Activated CD8-positive, alpha-beta memory T cell treated with anti-CD3 and anti-CD28 coated beads, Interleukin-2, amount 50 U/mL, for 4 hours (primary cell): ENCODE measurements around the gene PHACTR1.

Source experiments
- DNase-seq: peaks from one replicate; pipeline ENCODE4 v3.0.0-alpha.2; 2020

PHACTR1 gene

DNA sequence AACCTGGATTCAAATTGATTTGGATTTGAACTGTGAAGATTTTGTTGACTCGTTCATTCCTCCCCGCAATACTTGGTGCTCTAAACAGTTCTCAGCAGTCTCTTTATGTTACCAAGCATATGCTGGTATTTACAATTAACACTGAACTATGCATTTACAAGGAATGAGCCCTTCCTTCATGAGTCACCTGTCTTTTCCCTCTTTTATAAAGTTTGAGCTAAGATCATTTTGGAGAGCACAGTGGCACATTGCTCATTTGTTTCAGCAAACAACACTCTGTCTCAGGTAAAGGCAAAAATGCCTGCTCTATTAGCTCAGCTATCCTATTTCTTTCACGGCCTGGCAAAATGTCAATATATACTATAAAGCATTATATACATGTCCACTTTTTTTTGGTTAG lies 285.4 kb downstream of the PHACTR1 start:
- no peak for DNase-seq

DNA sequence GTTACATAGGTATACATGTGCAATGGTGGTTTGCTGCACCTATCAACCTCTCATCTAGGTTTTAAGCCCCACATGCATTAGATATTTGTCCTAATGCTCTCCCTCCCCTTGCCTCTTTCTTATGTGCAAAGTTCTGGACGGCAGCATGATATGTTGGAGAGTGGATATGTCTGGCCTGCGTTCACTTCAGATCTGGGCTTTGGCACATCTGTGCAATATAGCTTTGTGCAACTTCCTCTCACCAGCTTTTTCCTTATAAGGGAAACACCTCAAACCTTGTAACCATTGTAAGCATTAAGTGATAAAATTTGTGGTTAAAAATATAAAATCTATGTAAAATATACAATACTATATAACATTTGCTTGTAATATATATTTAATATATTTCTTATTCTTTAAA lies 288.0 kb downstream of the PHACTR1 start:
- no peak for DNase-seq

DNA sequence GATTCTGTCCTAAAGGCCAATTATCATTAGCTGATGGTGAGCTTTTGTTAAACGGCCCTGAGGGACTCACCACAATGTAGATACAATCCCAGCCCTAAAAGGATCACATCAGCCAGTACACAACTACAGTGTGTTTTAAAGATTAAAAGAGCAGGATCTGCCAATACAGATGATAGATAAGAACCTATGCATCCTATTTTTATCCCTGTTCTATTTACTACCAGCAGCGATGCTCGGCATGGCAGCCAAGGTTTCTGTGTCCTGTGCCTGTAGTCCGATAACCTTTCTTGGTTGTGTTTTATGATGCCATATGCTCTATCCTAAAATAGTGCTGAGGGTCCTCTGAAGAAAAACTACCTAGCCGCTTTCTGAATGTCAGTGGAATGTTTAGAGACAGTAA lies 289.4 kb downstream of the PHACTR1 start:
- no peak for DNase-seq

DNA sequence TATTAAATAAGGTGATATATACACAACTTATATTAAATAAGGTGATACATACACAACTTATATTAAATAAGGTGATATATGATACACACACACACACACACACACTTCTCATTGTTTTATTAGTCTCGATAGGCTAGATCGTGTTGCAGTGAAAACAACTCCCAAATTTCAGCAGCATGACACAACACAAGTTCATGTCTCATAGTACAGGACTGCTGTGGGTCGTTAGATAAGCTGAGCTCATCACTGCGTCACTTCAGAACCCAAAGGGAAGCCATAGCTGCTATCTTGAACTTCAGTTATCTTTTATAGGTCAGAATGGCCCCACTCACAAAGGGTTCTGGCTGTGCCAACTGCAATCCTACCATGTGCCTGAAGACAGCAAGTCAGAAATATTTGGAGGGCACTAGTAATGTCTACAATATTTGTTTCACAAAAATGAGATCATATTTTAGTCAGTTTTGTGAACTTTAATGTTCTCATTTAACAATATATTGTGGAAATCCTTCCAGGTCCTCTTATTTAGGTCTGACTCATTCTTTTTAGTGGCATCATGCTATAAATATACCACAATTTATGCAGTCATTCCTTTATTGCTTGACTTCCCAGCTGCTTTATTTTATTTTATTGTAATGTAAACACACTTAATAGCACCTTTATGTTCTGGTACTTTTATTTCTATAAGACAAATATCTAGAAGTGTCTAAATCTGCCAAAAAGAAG lies 290.2 kb downstream of the PHACTR1 start:
- DNase-seq: no peak

DNA sequence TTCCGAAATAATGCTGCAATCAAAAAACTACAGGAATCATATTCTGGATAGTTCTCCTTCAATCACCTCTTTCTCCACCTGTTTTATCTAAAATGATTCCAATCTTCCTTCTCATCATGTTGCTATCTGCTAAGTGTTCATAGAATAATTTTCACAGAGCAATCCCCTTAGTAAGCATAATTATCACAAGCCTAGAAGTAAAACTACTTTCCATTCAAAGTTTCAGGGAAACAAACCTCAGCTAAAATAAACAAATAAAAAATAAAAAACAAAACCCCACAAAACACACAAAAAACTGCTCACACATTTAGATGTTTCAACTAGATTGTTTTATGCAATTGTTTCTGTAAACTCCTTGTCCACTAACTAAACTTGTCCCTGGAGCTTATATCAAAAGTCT lies 291.2 kb downstream of the PHACTR1 start:
- no peak for DNase-seq

DNA sequence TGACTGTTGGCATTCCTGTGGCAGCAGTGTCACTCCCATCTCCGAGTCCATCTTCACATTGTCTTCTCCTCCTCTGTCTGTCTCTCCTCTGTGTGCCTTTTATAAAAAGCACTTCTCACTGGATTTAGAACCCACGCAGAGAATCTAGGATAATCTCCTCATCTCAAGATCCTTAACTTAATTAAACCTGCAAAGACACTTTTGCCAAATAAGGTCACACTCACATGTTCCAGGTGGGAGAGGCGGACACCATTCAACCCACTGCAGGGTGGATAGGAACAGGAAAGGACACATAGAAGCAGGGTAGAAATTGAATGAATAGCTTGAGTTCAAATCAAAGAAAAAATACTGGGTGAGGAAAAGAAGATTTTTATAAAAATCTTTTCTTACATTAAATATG lies 292.5 kb downstream of the PHACTR1 start:
- no peak for DNase-seq

DNA sequence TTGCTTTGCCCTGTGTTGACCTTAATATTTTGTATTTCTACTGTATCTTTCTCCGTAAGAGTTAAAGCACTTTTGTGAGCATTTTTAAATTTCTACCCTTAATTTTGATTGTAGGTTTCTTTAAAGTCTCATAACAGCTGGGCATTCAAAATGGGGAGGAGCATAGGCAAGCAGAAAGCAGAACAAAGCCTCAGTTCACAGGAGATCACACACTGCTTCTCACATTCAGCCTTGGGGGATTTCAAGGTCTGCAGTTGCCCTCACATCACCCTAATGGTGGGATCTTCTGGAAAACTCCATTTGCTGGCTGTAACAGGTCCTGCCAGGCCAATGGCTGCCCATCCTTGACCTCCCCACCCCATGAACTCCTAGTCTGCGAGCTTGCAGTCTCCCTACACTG lies 292.9 kb downstream of the PHACTR1 start:
- no peak for DNase-seq

DNA sequence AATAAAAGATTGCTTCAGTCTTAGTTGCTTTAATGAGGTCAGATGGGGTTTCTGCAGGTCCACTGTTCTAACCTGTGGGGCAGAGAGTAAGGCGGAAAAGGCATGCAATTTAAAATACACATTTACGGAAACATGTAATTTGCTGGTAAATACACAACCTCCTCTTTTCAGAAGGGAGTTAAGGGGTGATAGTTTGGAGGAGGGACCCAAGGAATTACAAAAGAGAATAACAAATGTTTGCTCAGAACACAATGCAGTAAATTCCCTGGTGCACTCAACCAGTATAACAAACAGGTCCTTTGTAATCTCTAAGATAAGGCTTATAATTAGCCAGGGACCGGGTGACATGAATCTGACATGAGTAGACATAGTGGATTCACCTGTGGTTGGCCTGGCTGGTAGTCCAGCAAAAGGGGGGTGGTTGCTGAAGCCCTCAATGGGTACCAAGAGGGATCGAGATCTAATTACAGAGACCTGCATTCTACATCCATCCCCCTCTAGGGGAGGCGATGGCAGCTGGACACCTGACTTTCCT lies 295.1 kb downstream of the PHACTR1 start:
- DNase-seq: no peak

DNA sequence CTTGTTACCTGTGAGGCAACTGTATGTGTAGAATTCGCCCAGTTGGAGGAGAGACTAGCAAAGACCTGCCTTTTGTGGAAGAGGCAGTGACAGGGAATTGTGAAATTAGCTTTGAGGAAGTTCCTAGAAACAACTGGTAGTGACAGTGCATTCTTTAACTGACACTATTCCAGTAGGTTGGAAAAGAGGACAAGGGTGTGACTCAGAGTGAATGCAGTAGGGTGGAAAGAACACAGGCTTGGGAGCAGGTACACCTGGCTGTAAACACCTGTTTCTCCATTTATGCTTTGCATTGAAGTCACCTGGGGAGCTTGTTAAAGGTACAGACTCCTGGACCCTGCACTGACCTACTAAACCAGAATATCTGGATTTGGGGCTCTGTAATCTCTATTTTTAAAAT lies 295.7 kb downstream of the PHACTR1 start:
- DNase-seq: no peak

DNA sequence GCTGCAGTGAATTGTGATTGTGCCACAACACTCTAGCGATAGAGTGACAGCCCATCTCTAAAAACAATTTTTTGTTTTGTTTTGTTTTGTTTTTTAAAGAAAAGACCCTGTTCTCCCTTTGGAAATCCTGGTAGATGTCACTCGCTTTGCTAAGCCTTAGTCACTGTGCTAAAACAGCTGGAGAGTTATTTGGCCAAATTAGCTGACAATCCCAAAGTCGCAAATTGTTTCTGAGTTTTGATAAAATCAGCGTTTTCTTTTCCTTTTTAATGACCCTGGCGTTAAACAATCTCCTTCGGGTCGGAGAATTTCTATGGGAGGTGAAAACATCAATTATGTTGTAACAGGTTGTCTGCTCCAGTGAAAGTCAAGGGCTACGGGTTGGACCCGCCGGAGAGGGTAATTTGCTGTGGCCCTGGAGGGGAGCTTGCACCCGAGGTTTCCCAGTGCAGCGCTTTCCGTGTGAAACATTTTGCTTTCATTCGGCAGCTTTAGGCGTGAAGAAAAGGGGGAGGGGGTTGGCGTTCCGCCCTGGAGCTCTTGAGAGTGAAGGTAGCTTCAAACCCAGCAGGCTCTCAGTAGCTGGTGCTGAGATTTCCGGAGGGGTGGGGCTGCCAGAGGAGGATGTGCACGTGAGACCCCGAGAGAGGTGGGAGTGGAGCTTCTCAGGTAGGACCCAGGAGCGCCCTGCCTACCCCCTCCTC lies 296.6 kb downstream of the PHACTR1 start:
- DNase-seq: no peak

DNA sequence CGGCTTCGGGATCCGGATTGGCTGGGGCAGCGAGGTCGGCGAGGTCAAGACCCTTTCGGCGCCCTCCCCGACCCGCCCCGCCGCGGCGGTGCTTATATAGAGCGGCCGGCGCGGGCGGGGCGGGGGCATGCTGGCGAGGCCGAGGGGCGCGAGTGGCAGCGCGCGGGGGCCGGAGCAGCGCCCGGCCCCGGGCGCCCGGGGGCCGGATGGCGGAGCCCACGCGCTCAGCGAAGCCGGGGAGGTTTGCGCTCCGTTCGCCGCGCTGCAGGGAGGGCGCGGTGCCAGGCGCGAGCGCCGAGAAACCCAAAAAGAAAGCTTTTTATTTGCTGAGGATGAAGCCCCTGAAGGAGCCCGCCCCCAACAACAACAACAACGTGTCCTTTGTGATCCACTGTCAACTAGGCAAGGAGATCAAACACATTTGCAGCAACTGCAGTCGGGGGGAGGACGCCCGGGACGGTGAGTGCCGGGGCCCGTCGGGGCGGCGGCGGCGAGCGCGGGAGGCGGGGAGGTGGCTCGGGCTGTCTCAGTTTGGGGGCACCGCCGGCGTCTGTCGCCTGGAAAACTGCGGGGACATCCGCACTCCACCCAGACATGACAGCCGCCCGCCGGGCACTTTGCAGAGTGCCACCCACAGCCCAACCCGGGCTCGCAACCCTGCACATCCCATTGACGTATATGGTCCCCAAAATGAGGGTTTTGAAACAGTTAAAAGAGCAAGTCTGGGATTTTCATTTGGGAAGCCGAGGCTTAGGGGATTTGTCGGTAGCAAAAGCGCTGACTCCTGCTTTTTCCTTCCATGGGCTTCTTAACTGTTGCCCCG lies 297.3 kb downstream of the PHACTR1 start:
- no peak for DNase-seq

DNA sequence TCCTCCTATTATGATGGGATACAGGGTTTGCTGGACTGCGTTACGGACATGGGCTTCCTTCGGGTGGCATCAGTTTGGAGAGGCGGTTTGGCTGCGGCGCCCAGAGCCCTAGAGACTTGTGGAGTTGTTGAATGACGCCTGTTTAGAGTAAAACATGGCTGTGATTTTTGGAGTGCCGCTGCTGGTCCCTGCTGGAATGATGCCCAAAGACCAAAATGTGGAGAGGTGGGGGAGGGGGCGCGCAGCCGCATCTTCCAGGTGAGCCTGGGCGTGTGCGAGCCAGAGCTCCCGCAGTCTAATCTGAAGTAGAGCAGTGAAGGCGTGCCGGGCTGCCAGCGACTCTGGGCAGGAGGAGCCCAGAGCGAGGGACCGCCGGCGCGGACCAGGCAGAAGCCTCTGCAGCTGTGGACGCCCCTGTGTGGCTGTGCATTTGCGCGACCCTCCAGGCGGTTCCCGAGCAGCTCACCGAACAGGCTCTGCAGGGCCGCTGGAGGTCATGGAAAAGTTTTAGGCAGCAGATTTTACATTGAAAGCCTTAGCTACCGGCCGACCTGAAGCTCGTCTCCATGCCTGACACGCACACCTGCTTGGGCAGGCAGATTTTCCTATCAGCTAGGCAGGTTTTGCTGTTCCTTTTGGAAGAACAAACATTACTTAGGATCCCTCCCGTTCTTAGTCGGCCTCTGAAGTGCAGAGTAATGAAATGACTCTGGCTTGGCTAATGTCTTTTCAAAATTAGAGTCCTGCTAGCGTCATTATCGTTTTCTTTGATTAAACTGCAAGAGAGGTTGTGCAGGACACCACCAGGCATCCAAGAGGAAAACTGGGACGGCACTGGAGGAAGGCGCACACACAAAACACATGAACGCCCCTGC lies 298.2 kb downstream of the PHACTR1 start:
- no peak for DNase-seq

DNA sequence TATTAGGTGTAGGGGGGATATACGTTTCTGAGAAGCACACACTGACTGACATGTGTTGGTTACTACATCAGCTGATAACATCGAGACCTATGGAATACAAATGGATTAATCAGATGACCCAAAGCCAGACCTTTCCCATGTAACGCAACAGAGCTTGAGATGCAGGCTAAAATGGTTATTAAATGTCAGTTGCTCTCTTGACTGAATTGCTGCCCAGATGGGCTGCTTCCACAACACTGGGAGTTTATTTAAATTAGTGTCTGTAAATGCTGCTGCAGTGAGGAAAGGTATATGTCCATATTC lies 298.8 kb downstream of the PHACTR1 start:
- no peak for DNase-seq

DNA sequence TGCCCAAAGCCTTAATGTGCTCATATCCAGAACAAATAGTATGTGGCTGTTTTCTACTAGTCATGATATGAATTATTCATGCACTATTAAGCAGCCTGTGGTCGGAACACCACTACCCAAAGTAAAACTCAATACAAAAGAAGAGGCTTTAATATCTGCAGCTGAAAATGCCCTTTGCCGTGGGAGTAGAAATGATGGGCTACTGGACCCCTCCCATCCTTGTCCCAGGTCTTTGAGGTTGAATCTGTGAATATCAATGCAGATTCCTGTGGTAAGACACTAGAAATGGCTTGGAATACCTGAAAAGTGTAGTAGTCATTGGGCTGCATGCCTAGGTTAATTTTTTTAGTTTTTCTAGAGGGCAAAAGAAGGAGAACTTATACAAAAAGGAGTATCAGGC lies 308.0 kb downstream of the PHACTR1 start:
- no peak for DNase-seq

DNA sequence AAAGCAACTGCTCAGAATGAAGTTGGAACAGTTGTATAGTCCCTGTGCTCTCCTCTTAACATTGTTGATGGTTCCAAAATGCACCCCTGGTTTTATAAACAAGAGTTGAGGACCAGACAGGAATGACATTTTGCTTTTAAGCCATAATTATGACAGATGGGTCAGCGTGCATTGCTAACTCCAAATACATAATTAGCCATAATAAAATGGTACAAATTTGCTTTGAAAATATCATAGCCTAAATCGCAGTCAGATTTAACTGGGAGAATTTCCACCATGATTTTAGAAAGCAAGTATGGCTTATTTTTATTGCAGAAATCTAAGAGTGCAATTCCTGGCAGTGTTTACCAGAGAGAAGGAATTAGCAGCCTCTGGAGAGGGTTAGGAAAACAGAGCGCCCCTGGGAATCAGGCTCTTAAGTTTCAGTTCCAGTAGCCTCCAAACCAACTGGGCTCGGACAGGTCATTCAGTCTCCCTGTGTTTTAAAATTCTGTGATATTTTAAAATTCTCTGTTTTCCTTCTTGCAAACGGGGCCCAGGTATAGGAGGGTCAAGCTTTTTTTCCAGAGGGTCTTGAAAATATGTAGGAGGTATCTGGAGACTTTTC lies 309.4 kb downstream of the PHACTR1 start:
- no peak for DNase-seq

DNA sequence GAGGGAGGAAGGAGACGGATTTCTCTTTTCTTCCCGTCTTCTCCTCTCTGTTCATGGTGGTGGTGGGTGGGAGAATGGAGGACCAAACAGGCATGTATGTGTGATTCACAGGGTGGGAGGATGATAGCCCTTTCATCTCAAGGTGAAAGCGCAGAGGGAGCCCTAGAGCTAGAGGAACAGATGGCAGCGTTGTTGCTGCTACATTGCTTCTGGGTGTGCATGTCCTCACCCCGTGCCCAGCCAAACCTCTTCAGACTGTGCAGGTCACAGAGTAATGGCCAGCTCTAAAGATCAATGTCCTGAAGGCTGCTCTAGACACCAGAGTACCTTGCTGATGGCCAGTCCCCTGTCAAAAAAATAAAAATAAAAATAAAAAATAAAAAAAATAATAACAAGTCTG lies 310.0 kb downstream of the PHACTR1 start:
- DNase-seq: no peak

DNA sequence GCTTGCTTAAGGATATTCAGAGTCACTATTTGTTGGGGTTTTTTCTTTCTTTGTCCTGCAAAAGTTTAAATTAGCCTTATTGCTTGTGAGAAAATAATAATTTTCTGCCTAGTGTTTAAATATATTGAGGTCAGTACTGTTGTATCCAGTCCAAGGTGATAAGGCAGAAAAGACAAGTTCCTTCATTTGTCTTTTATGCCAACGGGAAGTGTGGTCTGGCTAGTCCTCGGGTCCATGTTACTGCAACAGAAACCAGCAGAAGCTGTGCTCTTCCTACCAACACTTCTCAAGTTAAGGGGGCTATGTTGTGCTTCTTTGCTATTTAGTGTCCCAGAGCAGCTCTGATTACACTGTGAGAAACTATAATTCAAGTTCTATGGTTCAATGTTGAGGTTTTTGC lies 310.6 kb downstream of the PHACTR1 start:
- DNase-seq: no peak

DNA sequence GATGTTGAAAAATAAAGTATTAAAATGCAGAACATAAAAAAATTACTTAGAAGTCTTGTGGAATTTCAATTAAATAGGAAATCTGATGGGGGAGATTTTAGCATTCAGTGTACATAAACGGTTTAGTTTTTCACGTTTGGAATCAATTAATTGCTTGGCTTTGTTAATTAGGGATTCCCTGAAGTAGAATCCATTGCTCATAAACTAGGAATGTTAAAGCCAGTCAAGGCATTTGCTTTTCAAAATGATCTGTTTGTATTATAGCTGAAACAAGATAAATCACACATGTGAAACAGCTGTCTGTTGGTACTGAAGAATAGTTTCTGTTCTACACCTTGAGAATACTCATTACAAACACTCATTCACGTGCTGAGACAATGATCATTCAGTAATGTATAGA lies 313.8 kb downstream of the PHACTR1 start:
- DNase-seq: no peak

DNA sequence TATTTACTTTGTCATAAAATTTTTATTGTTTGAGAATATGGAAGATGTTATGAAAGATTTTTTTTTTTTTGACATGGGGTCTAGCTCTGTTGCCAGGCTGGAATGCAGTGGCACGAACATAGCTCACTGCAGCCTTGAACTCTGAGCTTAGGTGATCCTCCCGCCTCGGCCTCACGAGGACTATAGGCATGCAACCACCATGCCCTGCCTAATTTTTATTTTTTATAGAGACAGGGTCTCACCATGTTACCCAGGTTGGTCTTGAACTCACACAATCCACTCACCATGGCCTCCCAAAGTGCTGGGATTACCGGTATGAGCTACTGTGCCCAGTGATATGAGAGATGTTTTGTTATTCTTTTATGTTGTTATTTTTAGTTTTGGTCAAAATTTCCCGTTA lies 316.0 kb downstream of the PHACTR1 start:
- no peak for DNase-seq

DNA sequence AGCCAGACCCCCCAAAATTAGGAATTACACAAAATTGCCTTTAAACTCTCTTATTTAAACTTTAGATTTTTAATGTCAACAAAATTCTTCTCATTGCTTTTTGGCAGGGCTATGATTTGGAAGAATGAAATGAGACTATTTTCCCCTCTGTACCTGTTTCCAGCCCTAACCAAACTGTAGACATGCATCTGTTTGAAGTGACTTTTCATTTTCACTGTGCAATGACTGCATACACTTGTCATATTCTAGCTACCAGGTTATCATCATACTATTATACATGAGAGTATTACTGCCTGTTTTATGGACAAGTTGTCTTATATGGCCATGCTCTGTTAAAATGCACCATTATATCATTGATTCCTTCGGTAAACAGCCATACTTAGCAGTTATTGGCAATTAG lies 316.6 kb downstream of the PHACTR1 start:
- no peak for DNase-seq

DNA sequence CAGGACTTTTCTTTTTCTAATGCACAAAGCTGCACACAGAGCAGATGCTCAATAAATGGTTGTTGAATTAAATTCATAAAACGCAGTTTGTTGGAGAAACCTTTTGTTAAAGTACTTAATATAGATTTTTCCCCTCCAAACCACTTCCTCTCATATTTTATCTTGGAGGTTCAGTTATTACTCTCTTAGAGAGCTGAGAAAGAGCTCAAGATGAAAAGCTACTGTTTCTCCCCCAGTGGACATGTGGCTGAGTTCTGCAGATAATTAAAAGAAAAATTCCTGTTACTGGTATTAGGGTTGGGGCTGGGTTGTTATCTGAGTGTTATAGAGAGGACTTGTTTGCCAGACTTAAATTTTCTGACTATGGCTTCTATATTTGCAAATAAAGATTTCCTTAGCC lies 317.7 kb downstream of the PHACTR1 start:
- DNase-seq: no peak

DNA sequence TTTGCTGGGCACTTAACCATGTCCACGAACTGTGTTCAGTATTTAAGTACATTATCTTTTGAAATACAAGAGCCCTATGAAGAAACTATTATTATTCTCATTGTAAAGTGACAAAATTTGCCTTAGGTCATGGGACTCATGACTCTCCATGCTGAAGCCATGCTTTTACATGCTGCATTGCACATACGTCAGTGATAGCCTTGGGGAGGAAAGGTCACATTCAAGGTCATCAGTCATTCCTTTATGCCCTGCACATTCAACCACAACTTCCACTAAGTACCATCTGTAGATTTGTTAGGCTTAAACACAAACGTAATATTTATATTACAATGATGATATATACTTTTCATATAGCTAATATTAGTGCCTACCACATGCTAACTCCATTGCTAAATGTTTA lies 319.0 kb downstream of the PHACTR1 start:
- DNase-seq: no peak

DNA sequence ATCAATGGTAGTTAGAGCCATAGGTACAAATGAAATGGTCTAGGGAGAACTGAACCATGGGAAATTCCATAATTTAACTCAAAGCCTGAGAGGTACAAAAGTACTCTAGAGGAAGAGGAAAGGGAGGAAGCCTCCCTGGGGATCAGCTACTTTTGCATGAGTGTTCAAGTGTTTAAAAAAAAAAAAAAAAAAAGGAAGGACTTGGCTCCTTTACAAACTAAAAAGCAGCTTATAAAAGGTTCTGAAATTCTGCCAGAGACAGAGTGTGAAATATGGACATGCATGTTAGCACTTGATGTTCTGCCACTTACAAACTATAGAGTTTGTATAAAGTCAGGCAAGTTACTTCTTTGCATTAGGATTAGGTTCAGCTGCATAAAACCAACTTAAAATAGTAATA lies 321.7 kb downstream of the PHACTR1 start:
- DNase-seq: no peak
